ENCODE results near the gene PLCL2. TPM values are rescaled to one million over a fixed set of nuclear protein-coding genes. Genes with fewer than 3 reads are reported as not detected.

Gene PLCL2
- total RNA-seq, 3 donors from 2014 or later (not counting 1 experiment from before 2014, with no cell fraction given): 71.5 to 94.9 (median 84.7) TPM

DNA sequence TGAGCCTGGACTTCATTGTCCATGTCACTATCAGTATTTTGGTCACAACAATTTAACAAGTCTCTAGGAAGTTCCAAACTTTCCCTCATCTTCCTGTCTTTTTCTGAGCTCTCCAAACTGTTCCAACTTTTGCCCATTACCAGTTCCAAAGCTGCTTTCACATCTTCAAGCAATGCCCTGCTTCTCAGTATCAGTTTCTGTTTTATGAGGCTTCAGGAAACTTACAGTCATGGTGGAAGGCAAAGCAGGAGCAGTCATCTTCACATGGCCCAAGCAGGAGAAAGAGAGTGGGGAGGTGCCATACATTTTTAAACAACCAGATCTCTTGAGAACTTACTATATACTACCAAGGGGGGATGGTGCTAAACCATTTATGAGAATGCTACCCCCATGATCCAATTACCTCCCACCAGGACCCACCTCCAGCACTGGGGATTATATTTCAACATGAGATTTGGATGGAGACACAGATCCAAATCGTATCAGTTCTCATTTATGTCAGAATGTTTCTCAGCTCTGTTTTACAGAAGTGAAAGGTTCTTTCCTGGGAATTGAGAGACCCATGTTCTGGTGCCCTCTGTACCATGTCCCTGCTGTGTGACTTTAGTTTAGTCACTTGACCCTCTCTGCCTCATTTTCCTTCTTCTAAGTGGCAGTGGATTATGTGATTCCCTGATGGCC, 169.7 kb downstream of the PLCL2 start:
- no peaks in the 10 kb centered on the region for H3K27me3 Mint-ChIP-seq (ENCODE audit: low read depth in 2 of 2)

GRCh38 chr3:17054982-17055343, 170.2 kb downstream of the PLCL2 start:
- peaks cover 35% of the 10 kb centered on the region for H3K36me3 Mint-ChIP-seq
- H3K27ac Mint-ChIP-seq: peak overlapping the region; percentile 80 to 85
- Histone ChIP-seq H3K36me3 (ENCODE audit: control insufficient read depth, insufficient read depth, low read length) (peaks cover 6% of the 10 kb centered on the region), H3K4me3 (ENCODE audit: low read length) (no peak overlapping the region), H3K9me3 (ENCODE audit: control insufficient read depth, insufficient read depth, low read length) (peaks cover 8% of the 10 kb centered on the region), H3K27me3 (ENCODE audit: control insufficient read depth, insufficient read depth, low read length) (no peaks in the 10 kb centered on the region), H3K27ac (ENCODE audit: low read length) (no peak overlapping the region), H3K4me1 (ENCODE audit: control insufficient read depth, insufficient read depth, low read length) (peaks cover 9% of the 10 kb centered on the region)
- H3K4me1 Mint-ChIP-seq: peaks cover 64 to 68% of the 10 kb centered on the region in 2 donors
- H3K9me3 Mint-ChIP-seq: peaks cover 5% of the 10 kb centered on the region in 2 donors
- H3K4me3 Mint-ChIP-seq: peak overlapping the region; percentile 79
- intact Hi-C loops (cut with micrococcal nuclease): loop anchor here (2.0 kb wide), 1 partner anchor 20 kb away; no protein-coding TSS in a partner anchor
- TF ChIP-seq, protein P1, sequence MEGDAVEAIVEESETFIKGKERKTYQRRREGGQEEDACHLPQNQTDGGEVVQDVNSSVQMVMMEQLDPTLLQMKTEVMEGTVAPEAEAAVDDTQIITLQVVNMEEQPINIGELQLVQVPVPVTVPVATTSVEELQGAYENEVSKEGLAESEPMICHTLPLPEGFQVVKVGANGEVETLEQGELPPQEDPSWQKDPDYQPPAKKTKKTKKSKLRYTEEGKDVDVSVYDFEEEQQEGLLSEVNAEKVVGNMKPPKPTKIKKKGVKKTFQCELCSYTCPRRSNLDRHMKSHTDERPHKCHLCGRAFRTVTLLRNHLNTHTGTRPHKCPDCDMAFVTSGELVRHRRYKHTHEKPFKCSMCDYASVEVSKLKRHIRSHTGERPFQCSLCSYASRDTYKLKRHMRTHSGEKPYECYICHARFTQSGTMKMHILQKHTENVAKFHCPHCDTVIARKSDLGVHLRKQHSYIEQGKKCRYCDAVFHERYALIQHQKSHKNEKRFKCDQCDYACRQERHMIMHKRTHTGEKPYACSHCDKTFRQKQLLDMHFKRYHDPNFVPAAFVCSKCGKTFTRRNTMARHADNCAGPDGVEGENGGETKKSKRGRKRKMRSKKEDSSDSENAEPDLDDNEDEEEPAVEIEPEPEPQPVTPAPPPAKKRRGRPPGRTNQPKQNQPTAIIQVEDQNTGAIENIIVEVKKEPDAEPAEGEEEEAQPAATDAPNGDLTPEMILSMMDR (IDR thresholded peaks at IDR 0.05): no peak
- no peaks in the 10 kb centered on the region for H3K27me3 Mint-ChIP-seq (ENCODE audit: low read depth in 2 of 2)
- ATAC-seq (peak in 2 of 3 donors; percentile 12 to 29), DNase-seq (no peak)

More for the DNA sequence above, 169.7 kb downstream of the PLCL2 start:
- Histone ChIP-seq H3K4me3 (ENCODE audit: low read length) (no peak overlapping the region), H3K27me3 (ENCODE audit: control insufficient read depth, insufficient read depth, low read length) (no peaks in the 10 kb centered on the region), H3K27ac (ENCODE audit: low read length) (no peak overlapping the region), H3K9me3 (ENCODE audit: control insufficient read depth, insufficient read depth, low read length) (peaks cover 8% of the 10 kb centered on the region), H3K36me3 (ENCODE audit: control insufficient read depth, insufficient read depth, low read length) (peaks cover 4% of the 10 kb centered on the region), H3K4me1 (ENCODE audit: control insufficient read depth, insufficient read depth, low read length) (peaks cover 9% of the 10 kb centered on the region)
- 71% methylated on average over 1 of the region's 1 CpG for WGBS (ENCODE audit: insufficient coverage)
- no peak for DNase-seq
- Mint-ChIP-seq H3K9me3 (peaks cover 5% of the 10 kb centered on the region in 2 donors), H3K27ac (peak overlapping the region; percentile 80 to 85), H3K36me3 (peaks cover 30% of the 10 kb centered on the region), H3K4me1 (peaks cover 67 to 74% of the 10 kb centered on the region in 2 donors), H3K4me3 (peak overlapping the region; percentile 79)
- intact Hi-C loops (cut with micrococcal nuclease): loop anchor here (2.0 kb wide), 1 partner anchor 20 kb away; no protein-coding TSS in a partner anchor
- peak in 2 of 3 donors; percentile 4 to 26 for ATAC-seq
- TF ChIP-seq, protein P1 (IDR thresholded peaks at IDR 0.05): no peak

GRCh38 chr3:17055374-17056276, 170.9 kb downstream of the PLCL2 start:
- no peaks in the 10 kb centered on the region for H3K27me3 ChIP-seq (ENCODE audit: control insufficient read depth, insufficient read depth, low read length)
- H3K4me1 Mint-ChIP-seq: peaks cover 57 to 62% of the 10 kb centered on the region in 2 donors
- peak overlapping the region; percentile 80 to 85 for H3K27ac Mint-ChIP-seq
- peaks cover 32% of the 10 kb centered on the region for H3K36me3 Mint-ChIP-seq
- H3K4me3 ChIP-seq (ENCODE audit: low read length): no peak overlapping the region
- peak overlapping the region; percentile 22 for H3K27ac ChIP-seq (ENCODE audit: low read length)
- no peak for DNase-seq
- peaks cover 9% of the 10 kb centered on the region for H3K36me3 ChIP-seq (ENCODE audit: control insufficient read depth, insufficient read depth, low read length)
- H3K4me1 ChIP-seq (ENCODE audit: control insufficient read depth, insufficient read depth, low read length): peaks cover 9% of the 10 kb centered on the region
- no peaks in the 10 kb centered on the region for H3K27me3 Mint-ChIP-seq (ENCODE audit: low read depth in 2 of 2)
- intact Hi-C loops (cut with micrococcal nuclease): loop anchor here (2.0 kb wide), 1 partner anchor 19 kb away; no protein-coding TSS in a partner anchor
- peak overlapping the region; percentile 79 for H3K4me3 Mint-ChIP-seq
- ATAC-seq: peak in 2 of 3 donors; percentile 52 to 74
- H3K9me3 ChIP-seq (ENCODE audit: control insufficient read depth, insufficient read depth, low read length): peaks cover 8% of the 10 kb centered on the region
- TF ChIP-seq, protein P1 (IDR thresholded peaks at IDR 0.05): no peak
- peaks cover 5% of the 10 kb centered on the region in 2 donors for H3K9me3 Mint-ChIP-seq
- 59% methylated on average over 5 of the region's 7 CpGs for WGBS (ENCODE audit: insufficient coverage)
